SKM-1 (cell line): ENCODE measurements around the gene SMLR1.

Source experiments
- DNase-seq: peaks from one replicate; lab custom pipeline; 2025; ENCODE audit not compliant: unreplicated experiment; lab: John Stamatoyannopoulos, UW

The SMLR1 gene

GRCh38 chr6:130824978-130825694 lies 2.1 kb upstream of the SMLR1 start:
- no peak for DNase-seq

- no peak for DNase-seq
Measured at GRCh38 chr6:130825772-130826441, 1.3 kb upstream of the SMLR1 start.

- no peak for DNase-seq
Measured at GRCh38 chr6:130826442-130827246, 562 bp upstream of the SMLR1 start.

- DNase-seq: peak; percentile 33
Measured at GRCh38 chr6:130829333-130829910, 2.2 kb downstream of the SMLR1 start.

- DNase-seq: no peak
Measured at GRCh38 chr6:130831607-130832006, 4.4 kb downstream of the SMLR1 start.

- no peak for DNase-seq
Measured at GRCh38 chr6:130833569-130833968, 6.4 kb downstream of the SMLR1 start.

- no peak for DNase-seq
Measured at GRCh38 chr6:130834482-130835251, 7.5 kb downstream of the SMLR1 start.

GRCh38 chr6:130836055-130836640 lies 8.9 kb downstream of the SMLR1 start:
- DNase-seq: no peak

- DNase-seq: no peak
Measured at GRCh38 chr6:130837067-130837466, 9.9 kb downstream of the SMLR1 start.

GRCh38 chr6:130838250-130838860 lies 11.1 kb downstream of the SMLR1 start:
- no peak for DNase-seq

- DNase-seq: no peak
Measured at GRCh38 chr6:130838951-130839350, 11.7 kb downstream of the SMLR1 start.

- DNase-seq: no peak
Measured at GRCh38 chr6:130839379-130839778, 12.2 kb downstream of the SMLR1 start.

- DNase-seq: no peak
Measured at GRCh38 chr6:130840050-130840449, 12.8 kb downstream of the SMLR1 start.

- no peak for DNase-seq
Measured at GRCh38 chr6:130841128-130841728, 14.0 kb downstream of the SMLR1 start.

- peak; percentile 16 for DNase-seq
Measured at GRCh38 chr6:130843575-130844320, 16.5 kb downstream of the SMLR1 start.

GRCh38 chr6:130846501-130846900 lies 19.3 kb downstream of the SMLR1 start:
- DNase-seq: no peak

- no peak for DNase-seq
Measured at GRCh38 chr6:130847001-130847910, 20.1 kb downstream of the SMLR1 start.

- no peak for DNase-seq
Measured at GRCh38 chr6:130848945-130849344, 21.7 kb downstream of the SMLR1 start.
